Thyroid gland (tissue), 4 donors: ENCODE data around the gene ZC3H18.

ENCODE experiments used
- CTCF ChIP-seq, 6 experiments: fragments of 200-600 bp in 3 of 6; fragments of 450-650 bp in 3 of 6; sonication (generic) in 3 of 6; IDR thresholded peaks; one replicate each; pipeline ENCODE4 v1.5.1; 2016 to 2019; ENCODE audit warnings: antibody characterized with exemption in 6 of 6, mild to moderate bottlenecking in 2 of 6, inconsistent platforms in 1 of 6, moderate library complexity in 1 of 6
- POLR2A ChIP-seq, 2 donors: fragments of 450-650 bp; IDR thresholded peaks; one replicate each; pipeline ENCODE4 v1.6.1; 2017; ENCODE audit warnings: antibody characterized with exemption in 2 of 2, mild to moderate bottlenecking in 2 of 2, moderate library complexity in 1 of 2

- TF ChIP-seq POLR2A (IDR thresholded peaks at IDR 0.05) = no peak
- no peak for TF ChIP-seq CTCF (IDR thresholded peaks at IDR 0.05)
These were observed 86.2 kb downstream of the ZC3H18 start for GRCh38 chr16:88656291-88656980.
